Right atrium auricular region (tissue), 2 donors: ENCODE results near the gene HMCN1. TPM values are rescaled to one million over a fixed set of nuclear protein-coding genes. Genes with fewer than 3 reads are reported as not detected.
A peak's percentile ranks its signal among the peaks of the same experiment; 100 is the strongest.

ENCODE experiments used
- DNase-seq: peaks from one replicate; pipeline ENCODE4 v3.0.0-alpha.2; 2019; ENCODE audit warnings: low spot score
- H3K27ac ChIP-seq, 2 donors: fragments of 200-600 bp; sonication (generic); 1 replicate in 1 of 2; 2 replicates in 1 of 2; pipeline ENCODE4 v1.5.1; 2016 to 2019
- H3K27me3 ChIP-seq, 2 donors: fragments of 200-600 bp; sonication (generic); one replicate each; pipeline versions ENCODE4 v1.5.1 to v1.6.0; 2017 to 2019
- H3K36me3 ChIP-seq: fragments of 200-600 bp; sonication (generic); one replicate; pipeline ENCODE4 v1.5.1; 2016
- H3K4me1 ChIP-seq, 2 donors: fragments of 200-600 bp; sonication (generic); one replicate each; pipeline versions ENCODE4 v1.5.1 to v1.6.0; 2017 to 2019
- H3K4me3 ChIP-seq, 2 donors: fragments of 200-600 bp; sonication (generic); 1 replicate in 1 of 2; 2 replicates in 1 of 2; pipeline ENCODE4 v1.5.1; 2017 to 2019; ENCODE audit warnings: mild to moderate bottlenecking in 1 of 2, moderate library complexity in 1 of 2
- H3K9me3 ChIP-seq, 2 donors: fragments of 200-600 bp; sonication (generic); one replicate each; pipeline ENCODE4 v1.5.1; 2019
- CTCF ChIP-seq, 2 donors: fragments of 200-600 bp; sonication (generic); IDR thresholded peaks; one replicate each; pipeline ENCODE4 v1.5.1; 2019; ENCODE audit warnings: antibody characterized with exemption in 2 of 2
- total RNA-seq, 2 donors: library from RNA; depleted of rRNA; stranded (reverse); fragments of >200 nt; gene quantifications; one replicate each; pipeline ENCODE4 v1.1.0, GENCODE V29; 2016

Gene HMCN1
- total RNA-seq, 2 donors from 2014 or later = 14.8 to 20.2 TPM

- no peak for TF ChIP-seq CTCF (IDR thresholded peaks at IDR 0.05)
- peaks cover 0 to 16% of the 10 kb centered on the region in 2 donors for H3K4me1 ChIP-seq
- DNase-seq = no peak
Observed at GRCh38 chr1:185864889-185865517, 130.8 kb downstream of the HMCN1 start.

GRCh38 chr1:185869590-185869989, 135.4 kb downstream of the HMCN1 start:
- Histone ChIP-seq H3K4me3 (no peak overlapping the region), H3K27ac (no peak overlapping the region), H3K9me3 (no peaks in the 10 kb centered on the region), H3K27me3 (no peaks in the 10 kb centered on the region), H3K4me1 (peaks cover 0 to 4% of the 10 kb centered on the region in 2 donors), H3K36me3 (no peaks in the 10 kb centered on the region)
- no peak for TF ChIP-seq CTCF (IDR thresholded peaks at IDR 0.05)
- DNase-seq = no peak

More at GRCh38 chr1:185864889-185865517, 130.8 kb downstream of the HMCN1 start:
- Histone ChIP-seq H3K4me3 (no peak overlapping the region), H3K36me3 (no peaks in the 10 kb centered on the region), H3K9me3 (no peaks in the 10 kb centered on the region), H3K27me3 (no peaks in the 10 kb centered on the region), H3K27ac (no peak overlapping the region)

GRCh38 chr1:185871627-185872150, 137.5 kb downstream of the HMCN1 start:
- no peak for TF ChIP-seq CTCF (IDR thresholded peaks at IDR 0.05)
- DNase-seq = no peak
- Histone ChIP-seq H3K36me3 (no peaks in the 10 kb centered on the region), H3K4me3 (no peak overlapping the region), H3K4me1 (peaks cover 0 to 4% of the 10 kb centered on the region in 2 donors), H3K27me3 (no peaks in the 10 kb centered on the region), H3K9me3 (no peaks in the 10 kb centered on the region), H3K27ac (no peak overlapping the region)

GRCh38 chr1:185874246-185874645, 140.1 kb downstream of the HMCN1 start:
- H3K27me3 ChIP-seq = no peaks in the 10 kb centered on the region
- TF ChIP-seq CTCF (IDR thresholded peaks at IDR 0.05) = no peak
- H3K4me3 ChIP-seq = no peak overlapping the region
- no peak for DNase-seq
- no peaks in the 10 kb centered on the region for H3K36me3 ChIP-seq
- H3K4me1 ChIP-seq = peaks cover 0 to 3% of the 10 kb centered on the region in 2 donors
- H3K9me3 ChIP-seq = no peaks in the 10 kb centered on the region
- no peak overlapping the region for H3K27ac ChIP-seq

- Histone ChIP-seq H3K27ac (peak overlapping the region in 1 of 2 donors; percentile 26), H3K4me3 (no peak overlapping the region), H3K27me3 (no peaks in the 10 kb centered on the region), H3K36me3 (no peaks in the 10 kb centered on the region), H3K4me1 (peaks cover 0 to 13% of the 10 kb centered on the region in 2 donors), H3K9me3 (no peaks in the 10 kb centered on the region)
- TF ChIP-seq CTCF (IDR thresholded peaks at IDR 0.05) = no peak
- no peak for DNase-seq
Observed at GRCh38 chr1:185880330-185880729, 146.1 kb downstream of the HMCN1 start.
